GM12878 (cell line): ENCODE results near the gene CLCN7. TPM values are rescaled to one million over a fixed set of nuclear protein-coding genes. Genes with fewer than 3 reads are reported as not detected.

Experiments used
- ATAC-seq: fragments of 200-7000 bp; cut with Tn5 transposase; 3 replicates; pipeline ENCODE4 v1.9.1; 2020; ENCODE audit warnings: mild to moderate bottlenecking, moderate library complexity
- BruUV-seq: library from RNA; stranded (reverse); fragments of 400-500 nt; replicated peaks from 2 replicates; lab custom pipeline; 2021; lab: Mats Ljungman, UMichigan
- CTCF ChIA-PET: fragments of 300-600 bp; sonication (Branson Sonifier 250); formaldehyde crosslinking; extraction: SDS; loops from one replicate; lab custom pipeline; 2021; ENCODE audit warnings: inconsistent platforms; lab: Yijun Ruan, JAX
- POLR2A ChIA-PET: fragments of 350-600 bp; formaldehyde crosslinking; extraction: SDS; loops from one replicate; lab custom pipeline; 2021; ENCODE audit warnings: inconsistent platforms; lab: Charles Lee
- RAD21 ChIA-PET: fragments of 300-600 bp; sonication (Branson Sonifier 250); formaldehyde crosslinking; loops from one replicate; lab custom pipeline; 2023; ENCODE audit warnings: antibody characterized with exemption; ENCODE audit not compliant: unreplicated experiment; lab: Charles Lee
- SMC1A ChIA-PET: fragments of 300-600 bp; sonication (Branson Sonifier 250); formaldehyde crosslinking; loops from one replicate; lab custom pipeline; 2023; ENCODE audit not compliant: unreplicated experiment, uncharacterized antibody; lab: Charles Lee
- DNase-seq: peaks from one replicate; pipeline ENCODE4 v3.0.0-alpha.2; 2011; ENCODE audit warnings: low read depth, low spot score
- FAIRE-seq: peaks from 3 replicates; lab custom pipeline; 2011; peaks lifted over from hg19 to GRCh38; lab: Jason Lieb, UNC
- H2AFZ ChIP-seq: 2 replicates; pipeline ENCODE4 v1.6.0; 2011; ENCODE audit warnings: low read depth, low read length, control low read depth; ENCODE audit not compliant: control insufficient read depth
- H3K27ac ChIP-seq: 2 replicates; pipeline ENCODE4 v1.5.1; 2011; ENCODE audit warnings: control low read depth; ENCODE audit not compliant: control insufficient read depth, insufficient read depth
- H3K27me3 ChIP-seq, 2 experiments: replicated peaks in 1 of 2; 2 replicates each; pipeline versions ENCODE4 v1.6.0 to v1.6.1; 2011; ENCODE audit warnings: low read length in 1 of 2; ENCODE audit not compliant: control insufficient read depth in 2 of 2, insufficient read depth in 2 of 2
- H3K36me3 ChIP-seq, 2 experiments: 2 replicates each; pipeline ENCODE4 v1.5.1; 2011; ENCODE audit warnings: low read length in 1 of 2; ENCODE audit not compliant: control insufficient read depth in 2 of 2, insufficient read depth in 2 of 2
- H3K4me1 ChIP-seq: 2 replicates; pipeline ENCODE4 v1.6.1; 2011; ENCODE audit warnings: mild to moderate bottlenecking, low read length, moderate library complexity, mixed read lengths; ENCODE audit not compliant: control insufficient read depth, insufficient read depth
- H3K4me2 ChIP-seq: 2 replicates; pipeline ENCODE4 v1.6.0; 2011; ENCODE audit warnings: control low read depth; ENCODE audit not compliant: control insufficient read depth, insufficient read depth
- H3K4me3 ChIP-seq: fragments of 200-600 bp; sonication (generic); 2 replicates; pipeline ENCODE4 v1.5.1; 2016
- H3K79me2 ChIP-seq: 2 replicates; pipeline ENCODE4 v1.6.0; 2011; ENCODE audit warnings: low read length; ENCODE audit not compliant: control insufficient read depth, insufficient read depth
- H3K9ac ChIP-seq: 2 replicates; pipeline ENCODE4 v1.8.0; 2011; ENCODE audit warnings: low read length, control low read depth, mixed read lengths; ENCODE audit not compliant: control insufficient read depth, insufficient read depth
- H3K9me3 ChIP-seq: replicated peaks from 3 replicates; pipeline ENCODE4 v1.5.1; 2011; ENCODE audit warnings: mild to moderate bottlenecking, low read length; ENCODE audit not compliant: control insufficient read depth, insufficient read depth
- H4K20me1 ChIP-seq: 2 replicates; pipeline ENCODE4 v1.6.0; 2011; ENCODE audit not compliant: control insufficient read depth, insufficient read depth
- BCL11A ChIP-seq: IDR thresholded peaks from 2 replicates; pipeline ENCODE4 v1.6.1; 2011; ENCODE audit warnings: low read depth, low read length
- CREB1 ChIP-seq: IDR thresholded peaks from 2 replicates; pipeline ENCODE4 v1.6.1; 2012; ENCODE audit warnings: low read depth, mild to moderate bottlenecking, inconsistent platforms
- EED ChIP-seq: sonication (generic); IDR thresholded peaks from 2 replicates; pipeline ENCODE4 v1.6.1; 2016; ENCODE audit warnings: antibody characterized with exemption, low read depth
- EP300 ChIP-seq, 2 experiments: fragments of 150-350 bp in 1 of 2; IDR thresholded peaks; 2 replicates each; pipeline ENCODE4 v1.6.1; 2011 to 2012; ENCODE audit warnings: low read depth in 2 of 2, low read length in 2 of 2, borderline replicate concordance in 1 of 2, improper control_type of control experiment in 1 of 2, inconsistent platforms in 1 of 2; ENCODE audit not compliant: control insufficient read depth in 1 of 2
- HCFC1 ChIP-seq: fragments of 150-350 bp; IDR thresholded peaks from 2 replicates; pipeline ENCODE4 v1.6.1; 2014; ENCODE audit warnings: low read length
- MEF2A ChIP-seq: IDR thresholded peaks from 2 replicates; pipeline ENCODE4 v1.6.1; 2011; ENCODE audit warnings: low read depth, mild to moderate bottlenecking, low read length, moderate library complexity; ENCODE audit not compliant: insufficient read depth
- NBN ChIP-seq: fragments of 450-650 bp; IDR thresholded peaks from 2 replicates; pipeline ENCODE4 v1.6.1; 2016
- NR2F1 ChIP-seq: fragments of 450-650 bp; conservative IDR thresholded peaks from 2 replicates; pipeline ENCODE4 v1.6.1; 2017; ENCODE audit warnings: mild to moderate bottlenecking
- PKNOX1 ChIP-seq: fragments of 450-650 bp; IDR thresholded peaks from 2 replicates; pipeline ENCODE4 v1.6.1; 2016; ENCODE audit warnings: mild to moderate bottlenecking
- POLR2AphosphoS2 ChIP-seq: IDR thresholded peaks from 2 replicates; pipeline ENCODE4 v1.6.1; 2011; ENCODE audit warnings: low read depth, mild to moderate bottlenecking, low read length, improper control_type of control experiment, moderate library complexity
- POLR2AphosphoS5 ChIP-seq: IDR thresholded peaks from 2 replicates; pipeline ENCODE4 v1.6.1; 2011; ENCODE audit warnings: mild to moderate bottlenecking, low read length, inconsistent platforms
- RBBP5 ChIP-seq: fragments of 200-600 bp; sonication (generic); conservative IDR thresholded peaks from 2 replicates; pipeline ENCODE4 v1.6.1; 2016
- RCOR1 ChIP-seq: conservative IDR thresholded peaks from 2 replicates; pipeline ENCODE4 v1.6.1; 2012; ENCODE audit warnings: low read depth, low read length, improper control_type of control experiment
- SIN3A ChIP-seq: IDR thresholded peaks from 2 replicates; pipeline ENCODE4 v1.6.1; 2012; ENCODE audit warnings: low read depth, low read length, improper control_type of control experiment
- SMAD5 ChIP-seq: IDR thresholded peaks from 2 replicates; pipeline ENCODE4 v1.6.1; 2016; ENCODE audit warnings: antibody characterized with exemption, low read depth
- SMC3 ChIP-seq: IDR thresholded peaks from 2 replicates; pipeline ENCODE4 v1.6.1; 2011; ENCODE audit warnings: low read length, improper control_type of control experiment, borderline replicate concordance
- WGBS: methylation state at CpG from one replicate; pipeline ENCODE4 v1.1.6; 2016; ENCODE audit warnings: low lambda C conversion rate; ENCODE audit not compliant: insufficient replicate concordance, insufficient coverage; ENCODE audit errors: missing lambda C conversion rate; 5-methylcytosine and 5-hydroxymethylcytosine counted together
- in situ Hi-C: fragments of 300-500 bp; cut with MboI; formaldehyde crosslinking; loops from 9 replicates; pipeline ENCODE4 v1.14.3; 2018; ENCODE audit warnings: mixed read lengths
- intact Hi-C: fragments of 100-400 bp; cut with micrococcal nuclease; formaldehyde crosslinking; loops from one replicate; pipeline ENCODE4 v1.14.2; 2022; ENCODE audit not compliant: unreplicated experiment
- polyA plus RNA-seq, 11 experiments: library from polyadenylated mRNA; depleted of rRNA in 4 of 11; unstranded in 6 of 11; stranded (reverse) in 5 of 11; fragments of >200 nt; fragmentation: Nextera tagmentation in 4 of 11; fragmentation: Illumina TruSeq in 1 of 11; extraction: Ambion mirVana in 4 of 11; extraction: Trizol in 1 of 11; gene quantifications; 1 replicate in 1 of 11; 2 replicates in 10 of 11; pipeline versions ENCODE4 v1.2.1 to v1.2.3, GENCODE V29; 2011 to 2016; ENCODE audit warnings: inconsistent platforms in 2 of 11, missing spikeins in 2 of 11, low read depth in 1 of 11
- total RNA-seq, 4 experiments: library from RNA; depleted of rRNA in 3 of 4; stranded (reverse); fragments of >200 nt in 3 of 4; fragmentation: Illumina TruSeq in 1 of 4; extraction: Trizol in 1 of 4; gene quantifications; 2 replicates each; pipeline versions ENCODE4 v1.2.1 to v1.2.3, GENCODE V29; 2013 to 2021
- TF ChIP-seq, protein P1 (sequence below): IDR thresholded peaks from 2 replicates; pipeline ENCODE4 v1.6.1; 2012; ENCODE audit warnings: low read depth, low read length, improper control_type of control experiment
- TF ChIP-seq, protein P2 (sequence below): fragments of 450-650 bp; IDR thresholded peaks from 2 replicates; pipeline ENCODE4 v1.6.1; 2016; ENCODE audit warnings: mild to moderate bottlenecking, moderate library complexity, borderline replicate concordance

The CLCN7 gene
- total and polyA plus RNA-seq, 10 of the 15 experiments (the other 5 are each of a cell fraction or from before 2014, with no cell fraction given), result 0.04 to 62.5 (median 19.9) TPM

DNA sequence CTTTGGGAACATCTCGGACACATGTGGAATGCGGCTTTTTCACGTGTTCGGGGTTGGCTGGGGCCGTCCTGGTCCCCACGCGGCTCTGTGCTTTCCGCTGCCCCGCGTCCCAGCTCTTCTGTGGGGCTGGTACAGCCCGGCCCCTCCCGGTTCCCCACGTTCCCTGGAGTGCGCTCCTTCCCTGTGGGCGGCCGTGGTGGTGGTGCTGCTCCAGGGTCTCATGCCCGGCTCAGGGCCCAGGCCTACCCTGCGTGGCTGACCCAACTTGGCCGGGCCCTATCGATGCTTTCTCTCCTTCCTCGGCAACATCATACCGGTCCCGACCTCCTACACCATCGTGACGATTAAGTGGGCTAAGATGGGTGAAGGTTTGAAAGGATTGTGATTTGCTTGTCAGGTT, 21.6 kb upstream of the CLCN7 start (continued):
- TF ChIP-seq, protein P1, sequence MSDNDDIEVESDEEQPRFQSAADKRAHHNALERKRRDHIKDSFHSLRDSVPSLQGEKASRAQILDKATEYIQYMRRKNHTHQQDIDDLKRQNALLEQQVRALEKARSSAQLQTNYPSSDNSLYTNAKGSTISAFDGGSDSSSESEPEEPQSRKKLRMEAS, result no peak
- TF ChIP-seq NBN (no peak), PKNOX1 (no peak), SMC3 (no peak)

DNA sequence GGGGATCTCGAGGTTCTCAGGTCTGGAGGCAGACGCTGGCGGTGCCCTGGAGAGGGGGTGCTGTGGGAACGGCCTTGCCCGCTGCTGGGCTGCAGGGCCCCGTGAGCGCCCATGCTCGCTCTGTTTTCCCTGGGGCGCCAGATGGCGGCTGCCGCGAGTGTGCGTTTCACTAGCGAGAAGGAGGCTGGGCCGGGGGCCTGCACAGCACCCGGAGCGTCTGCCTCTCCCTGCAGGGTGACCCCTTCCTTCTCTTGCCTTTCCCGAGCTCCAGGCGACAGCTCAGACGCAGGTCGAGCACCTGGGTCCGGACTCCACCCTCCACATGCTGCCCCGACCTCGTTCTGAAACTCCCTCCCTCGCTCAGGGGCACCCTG, 21.0 kb upstream of the CLCN7 start:
- ChIA-PET POLR2A (no interaction called here), CTCF (no interaction called here), RAD21 (no interaction called here), SMC1A (no interaction called here)
- Histone ChIP-seq H3K79me2 (peaks cover 17% of the 10 kb centered on the region), H3K9me3 (no peaks in the 10 kb centered on the region), H3K27me3 (no peaks in the 10 kb centered on the region), H3K4me2 (no peak overlapping the region), H2AFZ (no peak overlapping the region), H3K9ac (no peak overlapping the region), H3K36me3 (peaks cover 3 to 7% of the 10 kb centered on the region in 2 experiments; a peak in 3 of 4 replicates), H4K20me1 (no peaks in the 10 kb centered on the region), H3K27ac (no peak overlapping the region), H3K4me1 (peaks cover 6% of the 10 kb centered on the region), H3K4me3 (no peak overlapping the region)
- 92% methylated on average over 21 of the region's 25 CpGs for WGBS
- intact Hi-C loops, result no loop called here
- FAIRE-seq, result no peak
- no TSS peak for BruUV-seq
- no peak for DNase-seq
- no peak for ATAC-seq
- in situ Hi-C loops, result no loop called here
- TF ChIP-seq RCOR1, result no peak
- TF ChIP-seq EED, result no peak
- TF ChIP-seq CREB1, result no peak
- no peak for TF ChIP-seq MEF2A
- TF ChIP-seq BCL11A, result no peak
- TF ChIP-seq, protein P2, sequence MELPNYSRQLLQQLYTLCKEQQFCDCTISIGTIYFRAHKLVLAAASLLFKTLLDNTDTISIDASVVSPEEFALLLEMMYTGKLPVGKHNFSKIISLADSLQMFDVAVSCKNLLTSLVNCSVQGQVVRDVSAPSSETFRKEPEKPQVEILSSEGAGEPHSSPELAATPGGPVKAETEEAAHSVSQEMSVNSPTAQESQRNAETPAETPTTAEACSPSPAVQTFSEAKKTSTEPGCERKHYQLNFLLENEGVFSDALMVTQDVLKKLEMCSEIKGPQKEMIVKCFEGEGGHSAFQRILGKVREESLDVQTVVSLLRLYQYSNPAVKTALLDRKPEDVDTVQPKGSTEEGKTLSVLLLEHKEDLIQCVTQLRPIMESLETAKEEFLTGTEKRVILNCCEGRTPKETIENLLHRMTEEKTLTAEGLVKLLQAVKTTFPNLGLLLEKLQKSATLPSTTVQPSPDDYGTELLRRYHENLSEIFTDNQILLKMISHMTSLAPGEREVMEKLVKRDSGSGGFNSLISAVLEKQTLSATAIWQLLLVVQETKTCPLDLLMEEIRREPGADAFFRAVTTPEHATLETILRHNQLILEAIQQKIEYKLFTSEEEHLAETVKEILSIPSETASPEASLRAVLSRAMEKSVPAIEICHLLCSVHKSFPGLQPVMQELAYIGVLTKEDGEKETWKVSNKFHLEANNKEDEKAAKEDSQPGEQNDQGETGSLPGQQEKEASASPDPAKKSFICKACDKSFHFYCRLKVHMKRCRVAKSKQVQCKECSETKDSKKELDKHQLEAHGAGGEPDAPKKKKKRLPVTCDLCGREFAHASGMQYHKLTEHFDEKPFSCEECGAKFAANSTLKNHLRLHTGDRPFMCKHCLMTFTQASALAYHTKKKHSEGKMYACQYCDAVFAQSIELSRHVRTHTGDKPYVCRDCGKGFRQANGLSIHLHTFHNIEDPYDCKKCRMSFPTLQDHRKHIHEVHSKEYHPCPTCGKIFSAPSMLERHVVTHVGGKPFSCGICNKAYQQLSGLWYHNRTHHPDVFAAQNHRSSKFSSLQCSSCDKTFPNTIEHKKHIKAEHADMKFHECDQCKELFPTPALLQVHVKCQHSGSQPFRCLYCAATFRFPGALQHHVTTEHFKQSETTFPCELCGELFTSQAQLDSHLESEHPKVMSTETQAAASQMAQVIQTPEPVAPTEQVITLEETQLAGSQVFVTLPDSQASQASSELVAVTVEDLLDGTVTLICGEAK, result no peak
- TF ChIP-seq SMAD5, result no peak
- no peak for TF ChIP-seq HCFC1
- no peak for TF ChIP-seq RBBP5
- no peak for TF ChIP-seq SIN3A
- no peak for TF ChIP-seq NR2F1
- TF ChIP-seq EP300 (IDR thresholded peaks at IDR 0.05; ENCODE audit: borderline replicate concordance in 1 of 2, control insufficient read depth in 1 of 2, low read depth in 2 of 2, low read length in 2 of 2), result no peak
- no peak for TF ChIP-seq POLR2AphosphoS5
- TF ChIP-seq POLR2AphosphoS2, result no peak
